HS-27A (cell line): ENCODE data around the gene UBLCP1.
A peak's percentile ranks its signal among the peaks of the same experiment; 100 is the strongest.
"Not testable (repeated sequence)": the region's sequence is repeated elsewhere in the genome, so short reads cannot be mapped to it uniquely, and the experiment has no call there.

Experiments used
- DNase-seq: peaks from one replicate; pipeline ENCODE4 v3.0.0-alpha.2; 2012; ENCODE audit warnings: low read depth, missing footprints

UBLCP1 gene

GRCh38 chr5:159262859-159263568 is at the start of gene UBLCP1:
Gene UBLCP1 (plus strand): TSS chr5:159263290. CDS start chr5:159268916, 5,626 bp downstream.
- DNase-seq: peak; percentile 49

GRCh38 chr5:159214486-159215271 is 48.4 kb upstream of the UBLCP1 start:
- no peak for DNase-seq

- DNase-seq: no peak
Observed at GRCh38 chr5:159215886-159216285, 47.2 kb upstream of the UBLCP1 start.

GRCh38 chr5:159216454-159216853 is 46.6 kb upstream of the UBLCP1 start:
- DNase-seq: no peak

GRCh38 chr5:159217236-159217635 is 45.9 kb upstream of the UBLCP1 start:
- no peak for DNase-seq

GRCh38 chr5:159218595-159219023 is 44.5 kb upstream of the UBLCP1 start:
- DNase-seq: no peak

GRCh38 chr5:159220206-159220605 is 42.9 kb upstream of the UBLCP1 start:
- no peak for DNase-seq

GRCh38 chr5:159223469-159223868 is 39.6 kb upstream of the UBLCP1 start:
- no peak for DNase-seq

- no peak for DNase-seq
Observed at GRCh38 chr5:159224471-159224870, 38.6 kb upstream of the UBLCP1 start.

GRCh38 chr5:159226451-159226850 is 36.6 kb upstream of the UBLCP1 start:
- DNase-seq: no peak

GRCh38 chr5:159227452-159227851 is 35.6 kb upstream of the UBLCP1 start:
- DNase-seq: no peak

- DNase-seq: not testable (repeated sequence)
Observed at GRCh38 chr5:159228097-159228496, 35.0 kb upstream of the UBLCP1 start.

GRCh38 chr5:159230657-159231056 is 32.4 kb upstream of the UBLCP1 start:
- no peak for DNase-seq

GRCh38 chr5:159231167-159231566 is 31.9 kb upstream of the UBLCP1 start:
- no peak for DNase-seq

GRCh38 chr5:159235871-159236520 is 27.1 kb upstream of the UBLCP1 start:
- DNase-seq: not testable (repeated sequence)

- DNase-seq: peak; percentile 47
Observed at GRCh38 chr5:159240301-159240870, 22.7 kb upstream of the UBLCP1 start.

- no peak for DNase-seq
Observed at GRCh38 chr5:159241946-159242552, 21.0 kb upstream of the UBLCP1 start.

GRCh38 chr5:159242656-159243055 is 20.4 kb upstream of the UBLCP1 start:
- DNase-seq: no peak

- no peak for DNase-seq
Observed at GRCh38 chr5:159243385-159243784, 19.7 kb upstream of the UBLCP1 start.

GRCh38 chr5:159244163-159244562 is 18.9 kb upstream of the UBLCP1 start:
- no peak for DNase-seq

- DNase-seq: no peak
Observed at GRCh38 chr5:159244890-159245289, 18.2 kb upstream of the UBLCP1 start.

GRCh38 chr5:159249158-159249557 is 13.9 kb upstream of the UBLCP1 start:
- no peak for DNase-seq
